Esophagus mucosa (tissue), 1 donor: ENCODE data around the gene RAG2. TPM values are rescaled to one million over a fixed set of nuclear protein-coding genes. Genes with fewer than 3 reads are reported as not detected.

Experiments
- ATAC-seq: fragments of 200-7000 bp; cut with Tn5 transposase; one replicate; pipeline ENCODE4 v1.9.1; 2020
- total RNA-seq: library from RNA; stranded (reverse); gene quantifications from one replicate; pipeline ENCODE4 v1.2.4, GENCODE V29; 2023
- donor health status: DM: yes; HTN: yes; CAD: no.

RAG2 gene
- total RNA-seq = not detected

DNA sequence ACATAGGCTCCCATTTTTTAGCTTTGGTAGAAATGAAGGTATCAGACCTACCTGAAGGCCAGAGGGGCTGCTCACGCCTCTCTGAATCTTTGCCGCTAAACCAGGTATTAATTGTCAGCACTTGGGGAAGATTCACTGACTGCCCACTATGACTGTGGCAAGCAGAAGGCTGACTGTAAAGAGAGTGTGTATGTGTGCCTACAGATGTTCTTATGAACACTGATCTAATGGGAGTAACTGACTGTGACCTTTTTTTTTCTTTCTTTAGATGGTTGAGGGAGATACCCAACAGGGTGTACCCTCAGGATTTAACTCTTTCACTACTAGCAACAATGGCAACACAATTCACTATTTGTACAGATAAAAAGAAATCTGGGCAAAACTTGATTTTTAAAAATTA is at the start of gene RAG2:
Gene RAG2 (minus strand): TSS at position 186 of the 400 bp plus-strand sequence. CDS start 4,068 bp downstream, outside the sequence.
- no peak for ATAC-seq

DNA sequence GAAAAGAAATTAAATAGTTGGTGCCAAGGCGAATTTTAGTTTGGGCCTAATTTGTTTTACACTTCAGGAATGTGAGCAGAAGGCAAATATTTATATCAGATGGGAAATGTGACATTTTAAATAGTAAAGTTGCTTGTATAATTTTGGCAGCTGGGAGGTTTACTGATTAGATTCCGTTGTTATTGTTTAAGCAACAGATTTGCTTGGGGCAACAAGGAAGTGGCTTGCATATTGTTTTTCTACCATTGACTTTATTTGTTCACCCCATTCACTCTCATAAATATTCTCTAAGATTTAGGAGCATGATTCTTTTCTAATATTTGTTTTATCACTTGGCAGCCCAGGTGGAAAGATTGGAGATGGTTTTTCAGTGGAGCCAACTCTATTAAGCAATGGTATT is 40.5 kb upstream of the RAG2 start:
- ATAC-seq = no peak

DNA sequence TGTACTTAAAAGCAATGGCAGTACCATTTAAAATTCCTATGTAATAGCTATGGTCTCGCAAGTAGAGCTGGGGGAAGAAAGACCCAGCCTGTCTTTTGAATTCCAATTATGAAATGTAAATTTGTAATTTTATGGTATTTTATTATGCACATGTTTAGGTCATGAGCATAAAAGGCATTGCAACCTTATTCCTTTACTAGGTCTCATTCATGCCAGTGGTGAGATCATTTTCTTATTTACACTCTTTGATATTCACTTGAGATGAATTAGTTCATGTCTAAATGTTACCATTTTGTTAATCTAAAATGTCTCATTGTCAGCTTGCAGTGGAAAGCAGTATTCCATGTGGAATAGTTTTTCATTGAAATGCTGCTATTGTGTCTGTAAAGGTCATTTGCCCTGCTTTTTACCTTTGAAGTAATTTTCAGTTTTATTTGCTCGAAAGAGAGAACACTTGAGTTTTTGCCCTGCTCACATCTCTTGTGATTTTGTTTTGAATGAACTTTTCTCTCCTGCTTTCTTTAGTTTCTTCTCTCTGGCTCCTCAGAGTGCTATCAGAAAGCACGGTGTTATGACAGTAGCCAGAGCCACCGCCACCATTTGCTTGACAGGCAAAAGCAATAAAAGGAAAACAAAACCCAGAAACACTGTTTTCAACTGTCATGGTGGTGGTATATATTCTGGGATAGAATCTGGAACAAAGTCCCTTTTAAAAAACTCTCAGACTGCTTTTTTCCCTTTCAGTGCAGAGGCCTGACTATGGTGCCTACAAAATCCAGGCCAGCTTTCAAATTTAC is 37.2 kb upstream of the RAG2 start:
- no peak for ATAC-seq

DNA sequence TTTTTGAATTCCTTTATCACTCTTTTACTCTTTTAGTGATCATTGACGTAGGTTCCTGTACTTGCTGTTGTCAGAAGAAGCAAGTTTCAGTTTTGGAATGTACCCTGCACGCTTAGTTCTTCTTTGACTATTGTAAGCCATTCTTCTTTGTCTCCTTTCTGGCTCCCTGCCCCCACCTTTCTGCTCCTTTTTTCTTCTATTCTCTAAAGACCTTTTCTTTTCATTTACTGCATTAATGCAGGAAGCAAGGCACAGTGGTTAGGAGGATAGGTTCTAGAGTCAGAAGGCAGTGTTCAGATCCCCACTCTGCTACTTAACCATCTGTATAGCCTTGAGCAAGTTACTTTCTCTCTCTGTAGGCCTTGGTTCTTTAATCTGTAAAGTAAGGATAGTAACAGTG is 33.7 kb upstream of the RAG2 start:
- ATAC-seq = no peak

DNA sequence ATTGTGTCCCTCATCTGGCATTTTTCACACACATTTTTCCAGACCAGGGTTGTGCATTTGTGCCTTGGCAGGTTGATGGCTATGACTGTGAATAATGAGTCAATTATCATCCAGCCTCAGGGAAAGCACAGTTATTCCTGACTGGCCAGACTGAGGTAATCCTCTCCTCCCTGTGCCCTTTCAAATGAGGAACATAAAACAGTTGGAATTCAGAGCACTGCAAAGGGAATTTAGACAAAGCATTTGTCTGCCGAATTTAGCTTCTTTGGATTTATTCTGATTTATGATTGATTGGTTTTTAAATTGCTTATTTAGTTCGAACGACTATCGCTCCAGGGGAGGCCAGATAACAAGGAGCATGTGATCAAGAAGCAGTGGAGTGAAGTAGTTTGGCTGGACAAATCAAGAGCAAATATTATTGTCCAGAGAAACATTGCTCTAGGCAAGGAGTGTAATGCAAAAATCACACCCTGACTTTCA is 30.8 kb upstream of the RAG2 start:
- ATAC-seq = no peak

DNA sequence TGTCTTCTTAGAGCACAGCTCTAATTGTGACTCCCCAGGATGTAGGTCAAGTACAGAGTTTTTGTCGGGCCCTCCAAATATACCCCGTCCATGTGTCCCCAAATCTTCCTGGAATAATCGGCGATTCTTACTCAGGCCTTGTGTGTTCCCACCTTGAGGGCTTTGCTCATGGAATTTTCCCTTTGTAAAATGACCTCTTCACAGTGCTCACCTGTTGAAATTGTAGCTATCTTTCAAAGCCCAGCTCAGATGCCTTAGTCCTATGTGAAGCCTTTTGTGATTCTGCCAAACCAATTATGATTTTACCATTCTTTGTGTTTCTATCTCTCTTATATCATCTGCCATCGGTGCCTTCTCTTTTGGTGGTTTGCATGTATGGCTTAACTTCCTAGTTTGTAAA is 30.1 kb upstream of the RAG2 start:
- no peak for ATAC-seq

DNA sequence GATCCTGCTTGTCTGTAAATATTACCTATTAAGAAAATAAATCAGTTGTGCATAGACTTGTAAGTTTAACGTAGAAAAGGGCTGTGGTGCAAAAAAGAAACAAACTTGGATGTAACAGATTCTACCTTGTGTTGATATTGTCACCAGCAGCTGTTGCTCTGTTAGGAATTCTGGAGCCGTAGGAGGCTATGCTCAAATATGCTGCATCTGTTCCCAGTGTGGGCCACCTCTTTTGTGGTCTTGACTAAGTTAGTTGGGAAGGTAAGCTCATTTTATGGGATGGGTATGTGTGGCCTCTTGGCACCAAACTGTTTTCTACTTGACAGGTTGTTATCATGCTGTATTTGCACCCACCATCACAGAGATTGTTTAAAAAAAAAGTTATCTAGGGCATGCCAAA is 29.4 kb upstream of the RAG2 start:
- ATAC-seq = no peak

DNA sequence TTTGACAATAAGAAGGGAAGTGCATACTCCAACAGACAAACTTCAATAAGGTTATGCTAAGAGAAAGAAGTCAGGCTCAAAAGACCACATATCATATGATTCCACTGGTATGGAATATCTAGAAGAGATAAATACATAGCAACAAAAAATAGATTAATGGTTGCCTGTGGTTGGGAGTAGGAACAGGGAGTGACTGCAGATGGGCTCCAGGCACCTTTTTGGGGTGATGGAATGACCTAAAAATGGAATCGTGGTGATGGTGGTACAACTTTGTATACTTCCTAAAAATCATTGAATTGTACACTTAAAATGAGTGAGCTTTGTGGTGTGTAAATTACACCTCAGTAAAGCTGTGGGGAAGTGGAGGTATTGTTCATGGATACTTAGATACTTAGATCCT is 29.0 kb upstream of the RAG2 start:
- no peak for ATAC-seq

DNA sequence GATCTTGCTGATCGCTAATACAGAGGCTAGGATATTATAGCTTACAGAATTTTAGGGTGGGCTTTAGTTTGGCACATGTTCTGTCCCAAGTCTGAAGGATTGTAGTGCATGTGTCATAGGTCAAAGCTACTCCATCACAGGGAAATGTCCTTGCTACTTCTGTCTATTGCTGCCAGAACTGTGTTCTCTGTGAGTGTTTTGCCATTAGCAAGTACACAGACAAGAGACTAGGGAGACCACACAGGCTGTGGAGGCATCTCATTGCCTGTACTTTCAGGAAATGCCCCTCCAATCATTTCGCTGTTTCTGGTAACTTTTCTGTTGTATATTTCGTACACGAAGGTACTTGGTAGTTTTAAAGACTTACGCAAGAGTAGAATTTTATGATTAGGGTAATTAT is 25.5 kb upstream of the RAG2 start:
- no peak for ATAC-seq

DNA sequence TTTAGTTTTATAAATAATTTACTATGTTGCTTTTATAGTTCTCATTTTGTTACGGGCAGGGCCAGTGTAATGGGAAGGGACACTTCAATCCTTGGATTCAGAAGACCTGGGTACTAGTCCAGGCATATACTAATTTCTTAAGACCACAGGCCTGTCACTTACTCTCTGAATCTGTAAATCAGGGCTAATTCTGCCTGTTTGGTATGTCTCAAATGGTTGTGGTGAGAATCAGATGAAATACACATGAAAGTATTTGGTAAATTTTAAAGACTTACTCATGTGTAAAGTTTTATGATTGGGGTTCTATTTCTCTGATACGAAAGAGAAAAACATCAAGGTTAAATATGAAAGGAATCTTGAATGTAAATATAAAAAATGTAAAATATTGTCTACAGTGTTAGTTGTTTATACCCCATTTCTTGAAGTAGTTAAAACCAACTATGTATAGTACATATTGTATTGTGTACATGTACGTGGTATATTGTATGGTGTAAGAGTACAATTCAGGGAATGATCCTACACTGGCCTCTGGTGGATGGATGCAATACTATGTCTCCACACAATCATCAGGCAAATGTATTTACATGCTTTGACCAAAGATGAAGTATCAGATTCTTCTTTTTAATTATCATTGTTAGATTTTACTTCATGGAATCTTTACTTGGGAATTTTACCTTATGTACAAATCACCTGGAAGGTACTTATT is 24.5 kb upstream of the RAG2 start:
- no peak for ATAC-seq

DNA sequence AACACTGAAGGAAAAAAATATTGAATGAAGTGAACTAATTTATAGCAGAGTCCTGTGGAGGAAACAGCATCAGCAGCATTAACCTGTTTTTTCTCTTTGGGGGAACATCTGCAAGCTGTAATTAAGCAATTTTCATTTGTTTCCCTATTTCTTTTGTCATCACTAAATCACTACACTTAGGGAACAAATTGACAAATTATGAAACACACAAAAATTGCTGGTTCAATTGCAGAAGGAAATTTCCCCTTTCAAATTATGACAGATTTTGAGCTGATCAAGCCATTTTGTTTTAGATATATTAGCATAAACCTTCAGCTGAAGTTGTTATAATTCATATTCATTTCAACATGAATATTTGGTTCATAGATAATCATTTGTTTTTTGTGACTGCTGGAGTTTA is 22.2 kb upstream of the RAG2 start:
- no peak for ATAC-seq

DNA sequence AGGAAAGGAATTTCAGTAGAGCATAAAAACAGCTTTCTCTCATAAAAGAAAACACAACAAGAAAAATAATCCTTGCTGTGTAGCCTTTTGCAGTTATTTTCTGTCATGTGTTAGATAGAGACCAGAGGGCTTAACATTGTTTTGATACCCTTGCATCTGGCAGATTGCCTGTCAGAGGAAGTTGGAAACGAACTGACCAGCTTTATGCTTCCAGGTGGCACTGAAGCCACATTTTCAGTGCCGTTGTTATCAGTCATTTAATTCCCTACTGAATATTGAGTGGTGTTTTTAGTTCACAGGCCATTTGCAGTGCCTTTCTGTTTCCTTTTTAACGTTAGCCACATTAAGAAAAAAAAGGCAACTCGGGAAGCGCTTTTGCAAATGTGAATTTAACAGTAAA is 21.5 kb upstream of the RAG2 start:
- no peak for ATAC-seq

DNA sequence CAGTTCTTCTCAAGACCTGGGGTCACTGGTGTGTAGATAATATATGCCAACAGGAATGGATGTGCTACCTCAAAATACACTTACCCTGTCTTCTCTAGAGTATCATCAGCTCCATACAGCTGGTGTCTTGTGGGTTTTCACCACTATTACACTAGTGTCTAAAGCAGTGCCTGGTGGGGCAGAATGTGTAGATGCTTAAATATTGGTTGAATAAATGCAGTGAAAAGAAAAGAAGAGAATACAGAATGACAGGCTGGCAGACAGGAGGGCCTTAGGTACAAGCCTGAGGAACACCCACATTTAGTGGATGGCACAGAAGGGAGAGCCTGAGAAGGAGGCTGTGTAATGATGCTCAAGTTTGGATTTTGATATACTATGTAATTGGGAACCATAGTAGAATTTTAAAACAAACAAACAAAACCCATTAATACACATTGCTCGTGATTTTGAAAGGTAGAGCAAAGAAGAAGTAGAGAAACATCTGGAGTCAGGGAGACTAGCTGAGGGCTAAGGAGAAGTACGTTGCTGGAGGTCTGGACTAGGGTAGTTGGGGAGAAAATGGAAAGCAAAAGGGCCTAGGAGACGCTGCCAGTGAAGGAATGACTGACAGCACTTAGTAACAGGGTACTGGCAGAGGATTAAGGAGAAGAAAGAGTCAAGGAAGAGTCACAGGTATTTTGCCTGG is 20.5 kb upstream of the RAG2 start:
- no peak for ATAC-seq

DNA sequence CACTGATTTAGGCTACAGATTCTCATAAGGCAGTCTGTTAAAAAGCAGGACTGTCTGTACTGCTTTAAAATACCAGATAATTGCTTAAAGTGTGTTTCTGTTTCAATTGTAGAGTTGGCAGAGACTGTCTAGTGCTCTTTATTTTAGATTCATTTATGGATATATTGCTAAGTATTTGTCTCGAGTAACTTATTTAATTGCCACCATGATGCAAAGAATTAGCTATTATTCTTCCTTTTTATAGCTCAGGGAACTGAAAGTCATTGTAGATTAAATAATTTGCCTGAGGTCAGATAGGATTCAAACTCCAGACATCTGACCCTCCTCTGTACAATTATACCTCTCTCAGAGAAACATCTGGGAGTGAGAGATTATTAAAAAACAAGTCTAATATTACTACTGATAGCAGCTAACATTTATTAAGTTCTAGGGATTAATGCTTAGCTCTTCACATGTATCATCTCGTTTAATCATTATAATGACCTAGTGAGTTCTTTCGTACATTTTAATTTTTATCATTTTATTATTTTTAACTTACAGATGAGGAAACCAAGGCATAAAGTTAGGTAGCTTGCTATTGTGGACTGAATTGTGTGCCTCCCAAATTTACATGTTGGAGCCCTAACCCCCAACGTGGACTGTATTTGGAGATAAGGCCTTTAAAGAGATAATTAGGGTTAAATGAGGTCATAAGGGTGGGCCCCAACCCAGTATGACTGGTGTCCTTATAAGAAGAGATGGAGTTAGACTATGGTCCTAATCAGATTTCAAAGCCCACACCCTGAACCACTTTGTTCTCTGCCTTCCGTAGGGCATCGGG is 19.7 kb upstream of the RAG2 start:
- no peak for ATAC-seq

DNA sequence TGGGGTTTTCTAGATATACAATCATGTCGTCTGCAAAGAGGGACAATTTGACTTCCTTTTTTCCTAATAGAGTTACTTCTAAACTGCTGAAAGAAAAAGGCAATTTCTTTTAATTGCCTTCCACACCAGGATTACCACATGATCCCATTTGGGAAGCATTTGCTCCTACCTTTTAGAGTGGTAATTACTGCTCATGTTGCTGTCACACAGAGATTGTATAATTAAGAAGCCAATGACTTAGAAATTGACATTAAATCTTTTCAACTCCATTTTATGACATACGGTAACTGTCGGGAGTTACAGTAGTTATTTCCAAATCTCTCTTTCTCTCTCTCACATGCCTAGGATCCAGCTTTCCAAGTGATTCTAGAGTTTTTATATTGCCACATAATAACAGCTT is 17.8 kb upstream of the RAG2 start:
- no peak for ATAC-seq

DNA sequence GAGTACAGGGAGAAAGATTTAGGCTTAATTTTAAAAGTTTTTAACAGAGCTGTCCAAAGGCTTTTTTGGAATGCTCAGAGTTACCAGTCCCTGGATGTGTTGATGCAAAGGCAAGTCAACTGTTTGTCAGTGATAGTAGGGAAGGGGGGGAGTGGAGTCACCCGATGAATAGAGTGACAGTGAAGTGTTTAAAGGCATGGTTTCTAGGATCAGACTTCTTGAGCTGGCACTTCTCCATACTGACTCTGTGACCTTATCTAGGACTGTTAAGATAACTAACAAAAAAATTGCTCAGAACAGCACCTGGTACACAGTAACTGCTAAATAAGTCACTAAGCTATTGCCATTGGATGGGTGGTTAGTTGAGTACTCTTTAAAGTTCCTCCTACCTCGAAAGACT is 11.3 kb upstream of the RAG2 start:
- ATAC-seq = no peak

DNA sequence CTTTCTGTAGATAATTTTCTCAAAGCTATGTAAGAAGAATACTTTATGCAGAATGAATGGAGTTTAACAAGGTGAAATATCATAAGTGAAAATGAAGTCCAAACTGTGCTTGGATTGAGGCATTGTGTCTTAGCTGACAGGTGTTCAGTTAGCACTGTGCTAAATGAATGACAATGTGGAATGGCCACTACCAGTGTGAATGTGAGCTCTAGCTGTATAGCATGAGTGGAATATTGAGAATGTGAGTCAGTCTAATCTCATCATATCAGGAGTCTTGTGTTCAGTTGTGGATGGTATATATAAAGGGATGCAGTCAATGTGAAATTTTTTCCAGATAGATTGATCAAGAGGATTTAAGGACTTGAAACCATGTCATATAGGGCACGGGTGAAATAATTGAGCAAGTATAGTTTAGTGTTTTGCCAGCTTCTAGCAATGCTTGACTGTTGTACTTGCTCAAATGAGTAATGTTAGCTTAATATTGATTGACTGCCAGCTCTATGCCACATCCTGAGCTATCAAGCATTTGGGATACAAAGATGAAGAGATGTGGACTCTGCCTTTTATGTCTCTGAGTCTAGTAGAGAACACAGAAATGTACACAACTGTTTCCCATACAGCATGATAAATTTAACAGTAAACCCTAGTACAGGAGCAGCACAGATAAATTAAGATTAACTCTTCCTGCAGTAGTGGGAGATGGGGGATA is 10.6 kb upstream of the RAG2 start:
- no peak for ATAC-seq

DNA sequence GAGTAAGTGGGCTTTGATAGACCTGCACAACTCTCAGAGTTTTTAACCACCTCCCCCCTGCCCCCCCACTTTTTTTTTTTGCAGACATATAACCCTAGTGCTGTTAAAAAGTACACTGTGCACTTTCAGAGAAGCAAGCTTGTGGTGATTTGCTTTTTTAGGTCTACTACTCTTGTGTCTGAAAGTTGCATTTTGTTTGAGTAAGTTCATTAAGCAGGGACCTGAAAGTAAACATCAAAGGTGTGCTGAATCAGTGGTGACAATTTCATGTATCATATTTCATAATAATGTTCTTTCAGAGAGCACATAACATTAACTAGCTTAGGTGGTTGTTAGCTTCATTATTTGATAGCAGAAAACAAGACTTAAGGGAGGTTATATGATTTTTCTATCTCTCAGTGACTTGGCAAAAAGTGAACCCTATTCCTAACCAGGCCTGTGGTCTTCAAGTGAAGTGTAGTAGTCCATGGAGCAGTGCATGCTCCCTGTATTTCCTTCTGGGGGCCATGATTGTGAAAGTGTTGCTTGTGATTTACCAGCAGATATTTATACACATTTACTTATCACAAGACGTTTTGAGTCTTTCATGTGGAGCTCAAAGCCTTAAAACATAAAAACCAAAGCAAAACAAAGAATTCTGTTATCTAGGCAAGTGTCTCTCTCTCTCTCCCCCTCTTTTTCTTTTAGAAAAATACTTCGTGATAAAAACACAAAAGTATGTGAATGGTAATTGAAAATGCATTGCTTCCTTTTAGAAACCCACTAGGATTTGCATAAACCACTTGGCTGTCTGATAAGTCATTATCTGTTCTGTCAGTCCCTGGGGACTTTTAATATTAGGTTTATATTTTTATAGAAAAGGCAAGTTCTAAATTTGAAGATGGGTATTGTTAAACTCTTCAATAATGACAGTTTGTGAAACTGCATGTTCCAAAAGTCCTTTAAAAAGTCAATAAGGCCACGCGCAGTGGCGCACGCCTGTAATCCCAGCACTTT is 7.5 kb upstream of the RAG2 start:
- ATAC-seq = no peak

DNA sequence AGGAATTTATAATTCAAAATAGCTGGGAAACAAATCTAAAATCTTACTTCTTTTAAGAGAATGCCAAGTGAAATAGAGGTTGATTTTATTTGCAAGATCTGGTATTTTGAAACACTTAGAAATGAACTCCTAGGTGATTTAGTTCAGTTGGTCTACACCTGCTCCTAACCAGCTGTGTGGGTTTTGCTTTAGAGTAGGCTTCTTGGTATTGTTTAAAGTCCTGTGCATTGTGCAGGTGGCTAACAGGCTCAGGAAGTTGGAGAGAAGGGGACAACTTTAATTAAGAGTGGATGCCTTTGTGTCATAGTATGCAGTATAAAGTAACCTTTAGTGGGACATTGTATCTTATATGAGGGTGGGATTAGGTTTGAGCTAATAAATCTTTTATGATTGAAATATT is 4.1 kb upstream of the RAG2 start:
- no peak for ATAC-seq

DNA sequence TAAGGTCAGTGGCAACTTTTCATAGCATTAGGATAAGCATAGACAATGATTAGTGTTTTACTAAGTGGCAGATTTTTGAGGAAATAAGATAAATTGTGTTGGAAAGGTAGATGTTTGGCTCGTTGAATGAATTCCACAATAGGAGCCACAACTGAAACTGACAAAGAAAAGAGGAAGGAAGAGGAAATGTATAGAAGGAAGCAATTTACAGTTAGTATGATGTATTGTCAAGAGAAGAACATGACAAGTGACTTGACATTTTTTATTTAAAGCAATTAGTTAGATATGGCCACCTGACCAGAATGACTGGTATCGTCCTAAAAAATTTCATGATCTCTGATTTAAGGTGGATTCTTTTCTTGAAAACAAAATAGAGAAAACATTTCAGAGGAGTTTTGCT is 3.1 kb upstream of the RAG2 start:
- ATAC-seq = no peak

DNA sequence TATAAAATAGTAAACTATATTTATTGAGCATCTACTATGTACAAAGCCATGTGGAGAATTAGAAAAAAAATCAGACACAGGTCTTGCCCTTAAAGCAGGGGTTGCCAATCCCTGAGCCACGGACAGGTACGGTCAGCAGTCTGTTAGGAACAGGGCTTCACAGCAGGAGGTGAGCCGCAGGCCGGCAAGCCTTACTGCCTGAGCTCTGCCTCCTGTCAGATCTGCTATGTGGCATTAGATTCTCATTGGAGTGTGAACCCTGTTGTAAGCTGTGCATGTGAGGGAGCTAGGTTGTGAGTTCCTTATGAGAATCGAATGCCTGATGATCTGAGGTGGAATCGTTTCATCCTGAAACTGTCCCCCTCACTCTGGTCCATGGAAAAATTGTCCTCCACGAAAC is 2.1 kb upstream of the RAG2 start:
- ATAC-seq = no peak
